Right lung (tissue), 5 donors: ENCODE data around the gene ACE. TPM values are rescaled to one million over a fixed set of nuclear protein-coding genes. Genes with fewer than 3 reads are reported as not detected.

Experiments
- DNase-seq, 2 donors: peaks; one replicate each; pipeline ENCODE4 v3.0.0-alpha.2; 2013
- polyA plus RNA-seq, 5 donors: library from polyadenylated mRNA; unstranded; fragments of 120-200 nt; gene quantifications; one replicate each; pipeline versions ENCODE4 v1.2.1 to v1.2.3, GENCODE V29; 2013; ENCODE audit warnings: inconsistent platforms in 1 of 5, low replicate concordance in 1 of 5; ENCODE audit not compliant: insufficient read length in 5 of 5, insufficient read depth in 1 of 5

Gene ACE
- polyA plus RNA-seq, 5 donors, result 38.7 to 62.7 (median 41.1) TPM

DNA sequence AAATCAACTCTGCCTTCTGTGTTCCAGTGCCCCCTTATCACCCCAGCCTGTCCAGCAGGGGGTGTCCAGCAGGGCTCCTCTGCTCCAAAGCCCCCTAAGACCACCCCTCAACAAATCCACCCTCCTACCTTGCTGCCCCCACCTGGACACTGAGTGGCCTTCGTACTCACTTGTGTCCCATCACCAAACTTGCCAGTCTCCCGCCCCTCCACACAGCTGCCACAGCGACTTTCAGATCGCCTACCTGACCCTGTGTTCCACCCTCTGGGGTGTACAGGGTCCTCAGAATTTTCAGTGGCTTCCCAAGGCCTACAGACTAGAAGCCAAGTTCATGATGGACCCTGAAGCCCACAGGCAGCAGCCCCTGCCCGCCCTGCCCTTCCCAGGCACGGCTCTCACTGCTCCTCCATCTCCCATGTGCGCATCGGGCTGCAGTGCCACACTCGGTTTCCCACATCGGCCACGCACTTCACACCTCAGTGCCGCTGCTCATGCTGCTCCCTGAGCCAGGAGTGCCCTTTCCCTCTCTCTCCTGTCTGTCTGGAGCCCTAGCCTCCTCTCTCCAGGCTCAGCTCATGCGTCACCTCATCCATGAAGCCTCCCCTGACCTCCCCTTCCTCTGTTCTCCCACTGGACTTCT is 58.1 kb downstream of the ACE start:
- DNase-seq, result no peak

DNA sequence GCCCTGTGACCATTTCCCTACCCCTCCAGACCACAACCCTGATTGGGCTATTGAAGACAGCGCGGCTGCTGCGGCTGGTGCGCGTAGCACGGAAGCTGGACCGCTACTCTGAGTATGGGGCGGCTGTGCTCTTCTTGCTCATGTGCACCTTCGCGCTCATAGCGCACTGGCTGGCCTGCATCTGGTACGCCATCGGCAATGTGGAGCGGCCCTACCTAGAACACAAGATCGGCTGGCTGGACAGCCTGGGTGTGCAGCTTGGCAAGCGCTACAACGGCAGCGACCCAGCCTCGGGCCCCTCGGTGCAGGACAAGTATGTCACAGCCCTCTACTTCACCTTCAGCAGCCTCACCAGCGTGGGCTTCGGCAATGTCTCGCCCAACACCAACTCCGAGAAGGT is 58.8 kb downstream of the ACE start:
- no peak for DNase-seq

DNA sequence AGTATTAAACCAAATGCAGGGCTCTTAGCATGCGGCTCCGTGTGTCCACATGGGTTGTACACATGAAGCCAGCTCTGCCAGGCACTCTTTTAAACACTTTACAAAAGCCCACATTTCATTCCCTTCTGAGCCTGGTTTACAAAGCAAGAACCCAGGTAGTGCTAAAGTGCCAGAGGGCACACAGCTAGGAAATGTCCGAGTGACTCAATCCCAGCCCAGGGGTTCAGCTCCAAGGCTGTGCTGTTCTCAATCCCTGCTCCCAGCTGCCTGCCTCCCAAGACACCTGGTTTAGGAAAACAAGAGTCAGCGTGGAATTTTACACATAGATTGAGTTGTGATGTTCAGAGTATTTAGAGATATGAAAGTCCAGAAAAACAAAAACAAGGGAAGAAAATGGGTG is 60.1 kb downstream of the ACE start:
- no peak for DNase-seq

- no peak for DNase-seq
Observed at GRCh38 chr17:63537991-63538692, 61.3 kb downstream of the ACE start.

GRCh38 chr17:63538693-63539595 is 62.1 kb downstream of the ACE start:
- no peak for DNase-seq

DNA sequence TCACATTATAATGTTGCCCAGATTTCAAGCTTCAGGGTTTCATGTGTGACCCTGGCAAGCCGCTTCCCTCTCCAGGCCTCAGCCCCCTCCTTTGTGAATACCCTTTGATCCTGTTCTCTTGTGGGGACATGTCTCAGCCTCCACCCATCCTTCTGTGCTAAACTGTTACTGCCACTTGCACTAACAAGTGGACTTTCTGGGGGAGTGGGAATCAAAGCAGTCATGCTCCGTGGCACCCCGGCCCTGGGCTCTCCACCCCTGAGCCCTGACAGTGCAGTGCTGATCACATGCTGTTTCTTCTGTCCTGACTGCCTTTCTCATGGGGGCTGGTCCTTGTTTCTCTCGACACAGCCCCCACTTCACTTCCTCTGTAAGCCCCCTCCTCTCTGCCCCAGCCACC is 63.7 kb downstream of the ACE start:
- DNase-seq, result no peak

GRCh38 chr17:63542218-63542545 is 65.3 kb downstream of the ACE start:
- no peak for DNase-seq

DNA sequence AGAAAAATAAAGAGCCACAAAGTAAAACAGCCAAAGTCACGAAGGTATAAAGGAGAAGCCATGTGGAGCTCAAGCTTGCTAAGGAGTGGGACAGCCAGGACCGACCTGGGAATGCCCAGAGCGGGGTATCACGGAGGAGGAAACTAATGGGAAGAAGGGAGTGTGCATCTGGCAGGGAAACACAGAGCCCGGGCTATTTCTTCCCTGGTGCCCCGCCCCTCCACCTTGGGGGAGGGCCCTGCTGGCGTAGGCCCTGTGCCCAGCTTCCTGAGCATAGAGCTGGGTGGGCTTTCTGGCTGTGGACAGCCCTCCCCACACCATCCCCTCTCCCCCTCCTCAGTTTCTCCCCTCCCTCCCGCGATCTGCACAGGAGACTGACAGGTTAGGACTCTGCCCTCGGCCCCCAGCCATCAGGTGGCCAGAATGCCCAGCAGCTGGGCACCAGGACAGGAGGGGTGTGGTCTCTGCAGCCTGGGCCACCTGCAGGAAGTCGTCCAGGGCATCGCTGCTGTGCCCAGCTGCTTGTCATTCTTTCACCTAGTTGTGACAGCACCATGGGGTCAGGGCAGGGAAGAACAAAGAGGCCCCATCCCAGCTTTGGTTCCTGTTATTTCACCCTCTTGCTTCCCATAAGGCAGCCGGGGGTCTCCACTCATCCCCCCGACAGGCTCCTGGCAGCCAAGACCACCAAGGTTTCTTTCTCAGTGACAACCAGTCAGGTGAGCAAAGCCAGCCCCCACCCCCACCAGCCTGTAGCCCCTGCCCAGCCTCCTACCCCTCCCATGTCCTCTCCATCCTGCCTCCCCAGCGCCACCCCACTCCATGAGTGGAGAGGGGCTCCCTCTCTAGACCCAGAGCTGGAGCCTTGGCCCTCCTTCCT is 66.3 kb downstream of the ACE start:
- DNase-seq, result no peak

- no peak for DNase-seq
Observed at GRCh38 chr17:63543822-63544420, 67.1 kb downstream of the ACE start.

GRCh38 chr17:63544467-63545301 is 67.8 kb downstream of the ACE start:
- DNase-seq, result no peak

GRCh38 chr17:63546308-63547082 is 69.6 kb downstream of the ACE start:
- no peak for DNase-seq

DNA sequence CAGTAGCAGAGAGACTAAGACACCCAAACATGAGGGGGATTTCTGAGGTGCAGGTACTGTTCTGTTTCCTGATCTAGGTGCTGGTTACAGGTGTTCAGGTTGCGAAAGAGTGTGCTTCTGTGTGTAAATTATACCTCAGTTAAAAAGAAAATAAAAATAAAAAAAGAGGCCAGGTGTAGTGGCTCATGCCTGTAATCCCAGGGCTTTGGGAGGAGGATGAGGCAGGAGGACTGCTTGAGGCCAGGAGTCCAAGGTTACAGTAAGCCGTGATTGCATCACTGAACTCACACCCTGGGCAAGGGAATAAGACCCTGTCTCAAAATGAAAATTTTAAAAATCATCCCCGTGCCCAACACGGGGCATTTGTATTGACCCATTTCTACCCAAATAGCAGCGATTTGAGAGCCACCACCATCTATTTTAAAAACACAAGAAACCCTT is 70.2 kb downstream of the ACE start:
- no peak for DNase-seq

Other genes with a start within 250 kb of the ACE start
- 10 to 100 TPM; 22.5 to 43.5 (median 31.1) TPM for gene CYB561, start 30.8 kb upstream of the ACE start, polyA plus RNA-seq
- 1 to 10 TPM in 3 of 5 donors, under 1 TPM in 2; 0.59 to 1.4 (median 1.0) TPM for gene KCNH6, start 46.3 kb downstream of the ACE start, polyA plus RNA-seq
- 100 to 1,000 TPM in 2 of 5 donors, 10 to 100 TPM in 3; 82.7 to 104 (median 95.6) TPM for gene DCAF7, start 73.4 kb downstream of the ACE start, polyA plus RNA-seq
- 10 to 100 TPM; 16.1 to 19.2 (median 16.8) TPM for gene TACO1, start 123.8 kb downstream of the ACE start, polyA plus RNA-seq
- gene MAP3K3, start 145.4 kb downstream of the ACE start, polyA plus RNA-seq, result 10 to 100 TPM; 36.3 to 43.0 (median 39.9) TPM
- gene LIMD2, start 223.1 kb downstream of the ACE start, polyA plus RNA-seq, result 10 to 100 TPM; 26.0 to 49.7 (median 33.7) TPM